PFSK-1 (cell line): Measurements from ENCODE around the gene NDUFA6.

Experiments used
- FOXP2 ChIP-seq: optimal IDR thresholded peaks from 2 replicates; pipeline ENCODE3; 2011; ENCODE audit warnings: borderline replicate concordance, control low read depth, inconsistent platforms; ENCODE audit not compliant: insufficient read depth; ENCODE audit errors: extremely low read length, extremely low read depth
- POLR2AphosphoS5 ChIP-seq: IDR thresholded peaks from 2 replicates; pipeline ENCODE4 v1.6.1; 2012; ENCODE audit warnings: low read depth, mild to moderate bottlenecking, control low read depth, low read length, moderate library complexity
- REST ChIP-seq, 2 experiments: IDR thresholded peaks; 2 replicates each; pipeline versions ENCODE4 v1.6.1 to v1.8.0; 2011 to 2012; ENCODE audit warnings: low read depth in 2 of 2, low read length in 2 of 2, control low read depth in 1 of 2, inconsistent platforms in 1 of 2, mild to moderate bottlenecking in 1 of 2, moderate library complexity in 1 of 2; ENCODE audit not compliant: insufficient read depth in 1 of 2
- SIN3A ChIP-seq: IDR thresholded peaks from 2 replicates; pipeline ENCODE4 v1.6.1; 2012; ENCODE audit warnings: mild to moderate bottlenecking, low read length, moderate library complexity, borderline replicate concordance; ENCODE audit not compliant: insufficient read depth
- TAF1 ChIP-seq: IDR thresholded peaks from 2 replicates; pipeline ENCODE4 v1.6.1; 2012; ENCODE audit warnings: low read length, control low read depth, borderline replicate concordance; ENCODE audit not compliant: insufficient read depth

GRCh38 chr22:42074846-42075676 is 15.5 kb downstream of the NDUFA6 start:
- TF ChIP-seq REST (IDR thresholded peaks at IDR 0.05; ENCODE audit: insufficient read depth in 1 of 2, low read depth in 2 of 2, low read length in 2 of 2), result no peak
- no peak for TF ChIP-seq POLR2AphosphoS5
- TF ChIP-seq TAF1, result no peak
- TF ChIP-seq SIN3A, result no peak
- no peak for TF ChIP-seq FOXP2
